OCI-LY1 (cell line): ENCODE results near the gene NBEAL1.
"Not testable (repeated sequence)": the region's sequence is repeated elsewhere in the genome, so short reads cannot be mapped to it uniquely, and the experiment has no call there.

ENCODE experiments used
- CTCF ChIP-seq: fragments of 200-600 bp; sonication (generic), shearing (Covaris generic); IDR thresholded peaks from 2 replicates; pipeline ENCODE4 v1.5.1; 2017; ENCODE audit warnings: mild to moderate bottlenecking, antibody characterized with exemption, low read length, moderate library complexity, mixed read lengths
- EZH2 ChIP-seq: fragments of 200-600 bp; sonication (generic), shearing (Covaris generic); IDR thresholded peaks from 2 replicates; pipeline ENCODE4 v1.8.0; 2017; ENCODE audit warnings: borderline replicate concordance, mixed run types, mild to moderate bottlenecking, antibody characterized with exemption, low read length, moderate library complexity, mixed read lengths

GRCh38 chr2:203066519-203067091 is 51.9 kb downstream of the NBEAL1 start:
- TF ChIP-seq CTCF, EZH2: not testable (repeated sequence)
